ENCODE data around the gene HDAC8. TPM values are rescaled to one million over a fixed set of nuclear protein-coding genes. Genes with fewer than 3 reads are reported as not detected.

Gene HDAC8
- total and polyA plus RNA-seq, 8 donors: 28.7 to 49.5 (median 39.6) TPM

DNA sequence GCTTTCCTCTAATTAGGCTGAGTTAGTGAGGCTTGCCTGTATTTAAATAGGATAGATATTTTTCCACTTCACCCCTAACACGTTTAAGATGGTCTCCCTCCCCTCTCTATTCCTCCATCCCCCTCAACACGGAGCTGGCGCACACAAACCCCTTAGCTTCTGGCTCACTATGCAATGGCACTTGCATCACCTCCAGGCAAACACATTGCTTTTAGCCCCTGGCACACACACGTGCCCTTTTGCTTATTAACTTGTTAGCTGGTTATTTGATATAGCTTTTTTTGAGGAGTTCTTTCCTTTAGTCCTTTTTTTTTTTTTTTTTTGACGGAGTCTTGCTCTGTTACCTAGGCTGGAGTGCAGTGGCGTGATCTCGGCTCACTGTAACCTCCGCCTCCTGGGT, 94.3 kb downstream of the HDAC8 start:
- H3K27me3 ChIP-seq: peaks cover 0 to 7% of the 10 kb centered on the region in 2 donors
- H3K4me3 ChIP-seq: no peak overlapping the region
- TF ChIP-seq, protein P1, sequence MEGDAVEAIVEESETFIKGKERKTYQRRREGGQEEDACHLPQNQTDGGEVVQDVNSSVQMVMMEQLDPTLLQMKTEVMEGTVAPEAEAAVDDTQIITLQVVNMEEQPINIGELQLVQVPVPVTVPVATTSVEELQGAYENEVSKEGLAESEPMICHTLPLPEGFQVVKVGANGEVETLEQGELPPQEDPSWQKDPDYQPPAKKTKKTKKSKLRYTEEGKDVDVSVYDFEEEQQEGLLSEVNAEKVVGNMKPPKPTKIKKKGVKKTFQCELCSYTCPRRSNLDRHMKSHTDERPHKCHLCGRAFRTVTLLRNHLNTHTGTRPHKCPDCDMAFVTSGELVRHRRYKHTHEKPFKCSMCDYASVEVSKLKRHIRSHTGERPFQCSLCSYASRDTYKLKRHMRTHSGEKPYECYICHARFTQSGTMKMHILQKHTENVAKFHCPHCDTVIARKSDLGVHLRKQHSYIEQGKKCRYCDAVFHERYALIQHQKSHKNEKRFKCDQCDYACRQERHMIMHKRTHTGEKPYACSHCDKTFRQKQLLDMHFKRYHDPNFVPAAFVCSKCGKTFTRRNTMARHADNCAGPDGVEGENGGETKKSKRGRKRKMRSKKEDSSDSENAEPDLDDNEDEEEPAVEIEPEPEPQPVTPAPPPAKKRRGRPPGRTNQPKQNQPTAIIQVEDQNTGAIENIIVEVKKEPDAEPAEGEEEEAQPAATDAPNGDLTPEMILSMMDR (IDR thresholded peaks at IDR 0.05): no peak
- H3K36me3 ChIP-seq: peaks cover 0 to 4% of the 10 kb centered on the region in 2 donors
- no peaks in the 10 kb centered on the region for H3K4me1 ChIP-seq
- ATAC-seq (no peak), DNase-seq (peak in 1 of 4 donors; percentile 6)
- H3K9me3 ChIP-seq: no peaks in the 10 kb centered on the region
- H3K27ac ChIP-seq: no peak overlapping the region
- intact Hi-C loops (cut with DNase I): no loop called here

DNA sequence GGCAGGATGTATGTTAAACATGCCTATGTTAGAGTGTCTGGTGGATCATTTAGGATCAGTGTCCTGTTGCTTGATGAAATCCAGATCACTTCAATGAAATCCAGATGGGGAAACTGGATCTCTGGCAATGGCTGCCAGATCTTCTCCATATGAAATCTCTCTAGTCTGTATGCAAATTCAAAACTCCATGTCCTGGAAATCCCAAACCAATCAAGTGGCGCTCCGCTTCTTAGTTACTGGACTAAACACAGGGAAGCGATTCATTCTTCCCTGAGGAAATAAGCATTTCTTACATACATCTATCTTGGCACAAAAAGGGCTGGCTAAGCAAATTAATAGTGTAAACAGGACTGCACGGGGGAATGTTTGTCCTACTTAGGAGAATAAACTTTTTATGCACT, 94.9 kb downstream of the HDAC8 start:
- DNase-seq: peak in 2 of 4 donors; percentile 48 to 72
- Histone ChIP-seq H3K27me3 (peaks cover 0 to 7% of the 10 kb centered on the region in 2 donors), H3K9me3 (no peaks in the 10 kb centered on the region), H3K27ac (no peak overlapping the region), H3K4me3 (no peak overlapping the region), H3K4me1 (no peaks in the 10 kb centered on the region), H3K36me3 (no peaks in the 10 kb centered on the region)
- ATAC-seq: no peak
- TF ChIP-seq, protein P1 (IDR thresholded peaks at IDR 0.05): no peak
- intact Hi-C loops (cut with DNase I): no loop called here

DNA sequence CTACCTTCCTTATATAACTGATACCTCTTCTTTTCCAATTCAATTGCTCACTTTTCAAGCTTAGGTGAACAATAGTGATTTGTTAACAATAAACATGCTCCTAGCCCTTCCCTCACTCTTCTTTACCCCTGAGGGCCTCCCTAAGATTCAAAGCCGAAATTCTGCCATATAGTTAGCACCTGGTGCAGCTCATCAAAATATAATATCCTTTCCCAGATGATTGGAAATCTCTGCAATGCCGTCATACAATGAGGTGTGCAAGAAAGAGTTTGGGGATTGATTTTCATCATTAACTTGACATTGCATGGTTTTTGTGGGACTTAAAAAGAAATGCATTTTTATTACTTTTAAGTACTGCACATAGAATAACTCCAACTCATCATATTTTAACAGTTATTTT, 95.3 kb downstream of the HDAC8 start:
- no peaks in the 10 kb centered on the region for H3K4me1 ChIP-seq
- ATAC-seq: no peak
- H3K4me3 ChIP-seq: no peak overlapping the region
- no peak for DNase-seq
- no peaks in the 10 kb centered on the region for H3K36me3 ChIP-seq
- no peak overlapping the region for H3K27ac ChIP-seq
- H3K27me3 ChIP-seq: peaks cover 0 to 7% of the 10 kb centered on the region in 2 donors
- TF ChIP-seq, protein P1 (IDR thresholded peaks at IDR 0.05): no peak
- H3K9me3 ChIP-seq: no peaks in the 10 kb centered on the region
- intact Hi-C loops (cut with DNase I): no loop called here

DNA sequence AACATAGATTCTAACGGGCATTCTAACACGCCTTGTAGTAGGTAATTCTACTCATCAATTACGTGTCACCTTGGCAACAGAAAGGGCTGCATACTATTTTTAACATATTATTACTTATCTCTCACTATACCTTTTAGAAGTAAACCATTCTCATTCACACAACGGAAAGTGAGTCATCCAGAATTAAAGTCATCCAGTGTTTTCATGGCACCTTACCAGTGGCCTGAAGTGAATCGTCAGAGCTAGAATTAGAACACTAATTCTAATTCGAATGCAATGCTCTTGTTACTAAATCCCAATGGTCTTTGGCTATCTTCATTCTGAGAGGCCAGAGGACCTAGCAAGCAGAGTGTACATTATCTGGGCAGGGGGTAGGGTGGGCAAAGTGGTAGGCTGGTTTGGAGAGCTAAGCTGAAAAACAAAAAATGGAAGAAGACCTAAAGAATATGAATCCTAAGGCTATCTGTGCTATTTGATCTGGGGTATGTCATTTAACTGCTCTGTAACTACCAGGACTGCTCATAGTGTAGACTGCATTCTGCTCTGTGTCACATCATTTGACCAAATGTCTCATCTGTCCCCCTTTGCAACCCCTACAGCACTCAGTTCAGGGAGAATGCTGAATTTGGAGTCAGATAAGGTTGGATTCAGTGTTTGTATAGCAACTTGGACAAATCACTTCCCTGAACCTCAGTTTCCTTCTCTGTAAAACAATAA, 96.5 kb downstream of the HDAC8 start:
- ATAC-seq (no peak), DNase-seq (no peak)
- no peaks in the 10 kb centered on the region for H3K9me3 ChIP-seq
- peaks cover 0 to 7% of the 10 kb centered on the region in 2 donors for H3K27me3 ChIP-seq
- no peaks in the 10 kb centered on the region for H3K36me3 ChIP-seq
- intact Hi-C loops (cut with DNase I): no loop called here
- H3K4me3 ChIP-seq: no peak overlapping the region
- no peaks in the 10 kb centered on the region for H3K4me1 ChIP-seq
- no peak overlapping the region for H3K27ac ChIP-seq
- TF ChIP-seq, protein P1 (IDR thresholded peaks at IDR 0.05): no peak

DNA sequence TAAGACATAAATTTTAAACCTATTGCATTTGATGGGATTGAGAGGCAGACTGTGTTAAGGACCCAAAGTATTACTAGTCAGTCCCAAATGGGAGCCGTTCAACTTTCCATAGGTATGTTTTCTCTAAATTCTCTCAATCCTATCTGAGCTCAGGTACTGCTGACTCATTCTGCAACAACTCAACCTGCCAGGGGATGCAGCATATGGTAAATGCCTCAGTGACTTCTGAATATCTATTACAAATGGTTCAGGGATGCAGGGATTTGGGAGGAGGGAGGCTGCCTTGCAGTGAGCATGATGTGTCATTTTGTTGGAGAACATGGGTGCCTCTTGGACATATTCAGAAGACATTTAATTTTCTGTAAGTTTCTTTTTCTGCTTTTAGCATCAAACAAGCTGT, 97.3 kb downstream of the HDAC8 start:
- no peaks in the 10 kb centered on the region for H3K9me3 ChIP-seq
- TF ChIP-seq, protein P1 (IDR thresholded peaks at IDR 0.05): no peak
- intact Hi-C loops (cut with DNase I): no loop called here
- H3K27me3 ChIP-seq: peaks cover 0 to 7% of the 10 kb centered on the region in 2 donors
- H3K4me1 ChIP-seq: no peaks in the 10 kb centered on the region
- no peak overlapping the region for H3K4me3 ChIP-seq
- no peak for ATAC-seq
- H3K36me3 ChIP-seq: no peaks in the 10 kb centered on the region
- no peak for DNase-seq
- H3K27ac ChIP-seq: no peak overlapping the region

Data from left lung (tissue), 10 donors.